GM18858 (cell line): ENCODE results near the gene KLK14.

Experiments used
- ATAC-seq: cut with Tn5 transposase; IDR thresholded peaks from one replicate; pipeline ENCODE4 v1.9.1; 2021; ENCODE audit not compliant: unreplicated experiment

KLK14 gene

GRCh38 chr19:51108066-51108804 is 25.5 kb upstream of the KLK14 start, which contains the start of gene CTU1:
Gene CTU1 (minus strand): TSS chr19:51108409. CDS start chr19:51104569, 3,840 bp downstream.
- ATAC-seq: peak; percentile 90

GRCh38 chr19:51107406-51108065 is 24.8 kb upstream of the KLK14 start:
- no peak for ATAC-seq

DNA sequence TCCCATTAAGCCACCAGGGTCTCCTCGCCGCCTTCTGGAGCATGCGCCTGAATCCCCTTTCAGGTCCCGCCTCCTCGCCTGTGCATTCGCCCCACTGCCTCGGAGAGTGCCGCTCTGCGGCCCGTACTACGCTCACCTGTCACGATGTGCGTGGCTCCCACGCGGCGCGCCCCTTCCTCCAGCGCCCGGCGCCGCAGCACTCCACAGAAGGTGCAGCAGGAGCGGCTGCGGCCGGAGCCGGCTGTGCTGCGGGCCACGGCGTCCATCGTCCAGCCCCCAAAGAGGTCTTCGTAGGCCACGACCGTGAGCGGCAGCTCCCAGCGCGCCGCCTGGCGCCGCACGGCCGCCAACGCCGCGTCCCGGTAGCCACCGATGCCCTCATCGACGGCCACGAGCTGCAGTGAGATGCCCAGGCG is 21.2 kb upstream of the KLK14 start:
- ATAC-seq: no peak

DNA sequence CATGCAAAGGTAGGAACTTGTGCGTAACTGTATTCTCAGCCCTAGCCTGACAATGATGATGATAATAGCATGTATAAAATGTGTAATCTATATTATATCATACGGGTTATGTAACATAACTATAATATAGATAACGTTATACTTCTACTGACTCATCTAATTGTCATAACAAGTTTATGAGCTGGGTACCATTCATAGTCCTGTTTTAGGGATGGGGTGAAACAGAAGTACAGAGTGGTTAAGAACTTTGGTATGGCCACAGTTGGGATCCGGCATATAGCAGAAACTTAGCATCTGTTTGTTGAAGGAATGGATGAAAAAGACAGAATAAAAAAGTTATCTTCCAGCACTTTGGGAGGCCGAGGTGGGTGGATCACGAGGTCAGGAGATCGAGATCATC is 20.3 kb upstream of the KLK14 start:
- no peak for ATAC-seq

GRCh38 chr19:51101171-51101865 is 18.6 kb upstream of the KLK14 start:
- ATAC-seq: no peak

- no peak for ATAC-seq
Observed at GRCh38 chr19:51100601-51101000, 17.9 kb upstream of the KLK14 start.

DNA sequence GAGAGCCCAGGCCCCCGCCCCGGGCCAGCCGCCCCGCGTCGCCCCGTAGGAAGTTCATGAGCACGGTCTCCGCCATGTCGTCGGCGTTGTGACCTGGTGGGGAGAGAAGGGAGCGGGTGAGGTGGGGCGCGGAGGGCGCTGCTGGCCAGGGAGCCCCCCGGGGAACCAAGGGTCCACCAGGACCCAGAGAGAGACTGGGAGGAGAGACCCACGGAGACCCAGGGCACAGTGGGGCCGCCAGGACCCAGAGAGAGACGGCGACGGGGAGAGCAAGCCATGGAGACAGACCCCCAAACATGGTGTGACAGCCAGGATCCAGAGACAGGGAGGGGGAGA is 16.3 kb upstream of the KLK14 start:
- no peak for ATAC-seq

DNA sequence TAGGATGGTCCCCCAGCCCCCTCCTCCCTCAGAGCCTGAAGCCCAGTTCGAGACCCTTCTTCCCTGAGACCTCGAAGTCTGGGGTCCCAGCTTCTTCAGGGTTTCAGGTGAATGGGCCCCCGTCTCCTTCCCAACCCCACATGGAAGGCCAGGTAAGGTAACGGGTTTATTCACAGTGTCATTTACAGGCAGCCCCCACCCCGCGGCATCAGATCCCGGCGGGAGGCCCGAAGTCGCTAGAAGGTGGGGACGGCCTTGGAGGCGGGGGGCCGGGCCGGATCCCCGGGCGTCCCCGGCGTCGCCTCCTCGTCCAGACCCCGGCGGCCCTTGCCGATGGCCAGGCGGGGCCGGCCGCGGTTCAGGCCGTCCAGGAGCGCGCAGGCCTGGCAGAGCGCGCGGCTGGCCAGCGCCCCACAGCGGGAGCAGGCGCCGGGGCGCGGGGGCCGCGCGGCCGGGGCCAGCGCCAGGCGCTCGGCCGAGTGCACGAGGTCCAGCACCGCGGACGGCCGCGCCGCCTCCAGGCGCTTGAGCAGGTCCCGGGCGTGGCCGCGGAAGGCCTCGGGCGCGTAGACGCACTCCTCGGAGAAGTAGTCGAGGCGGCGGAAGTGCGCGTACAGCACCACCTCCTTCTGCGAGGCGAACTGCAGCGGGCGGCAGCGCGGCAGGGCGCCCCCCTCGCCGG is 15.8 kb upstream of the KLK14 start:
- no peak for ATAC-seq

GRCh38 chr19:51097796-51098195 is 15.1 kb upstream of the KLK14 start:
- ATAC-seq: no peak

DNA sequence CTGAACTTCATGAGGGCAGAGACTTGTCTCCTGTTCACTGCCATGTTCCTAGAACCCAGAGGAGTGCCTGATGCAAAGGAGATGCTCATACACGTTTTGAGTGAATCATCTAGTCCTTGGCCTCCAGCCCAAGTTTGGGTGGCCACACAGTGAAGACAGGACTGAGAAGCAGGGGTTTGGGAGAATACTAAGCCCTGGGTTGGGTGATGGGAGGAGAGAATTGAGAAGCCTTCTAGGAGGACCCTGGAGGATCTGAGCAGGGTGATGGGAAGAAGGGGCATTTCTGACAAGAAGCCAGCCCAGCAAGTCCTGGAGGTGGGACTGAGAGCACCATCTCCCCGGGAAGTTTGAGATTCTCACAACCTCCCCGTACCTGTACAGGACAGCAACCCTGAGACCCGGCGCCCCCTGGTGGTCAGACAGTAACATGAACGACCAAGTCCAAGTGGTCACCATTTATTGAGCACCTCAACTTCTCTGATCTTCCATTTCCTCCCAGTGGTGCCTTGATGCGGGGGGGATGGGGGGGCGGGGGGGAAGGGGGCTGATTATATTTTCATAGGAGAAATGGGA is 14.6 kb upstream of the KLK14 start:
- no peak for ATAC-seq

GRCh38 chr19:51096473-51097165 is 13.9 kb upstream of the KLK14 start:
- ATAC-seq: no peak

GRCh38 chr19:51094696-51095279 is 12.1 kb upstream of the KLK14 start:
- ATAC-seq: no peak

DNA sequence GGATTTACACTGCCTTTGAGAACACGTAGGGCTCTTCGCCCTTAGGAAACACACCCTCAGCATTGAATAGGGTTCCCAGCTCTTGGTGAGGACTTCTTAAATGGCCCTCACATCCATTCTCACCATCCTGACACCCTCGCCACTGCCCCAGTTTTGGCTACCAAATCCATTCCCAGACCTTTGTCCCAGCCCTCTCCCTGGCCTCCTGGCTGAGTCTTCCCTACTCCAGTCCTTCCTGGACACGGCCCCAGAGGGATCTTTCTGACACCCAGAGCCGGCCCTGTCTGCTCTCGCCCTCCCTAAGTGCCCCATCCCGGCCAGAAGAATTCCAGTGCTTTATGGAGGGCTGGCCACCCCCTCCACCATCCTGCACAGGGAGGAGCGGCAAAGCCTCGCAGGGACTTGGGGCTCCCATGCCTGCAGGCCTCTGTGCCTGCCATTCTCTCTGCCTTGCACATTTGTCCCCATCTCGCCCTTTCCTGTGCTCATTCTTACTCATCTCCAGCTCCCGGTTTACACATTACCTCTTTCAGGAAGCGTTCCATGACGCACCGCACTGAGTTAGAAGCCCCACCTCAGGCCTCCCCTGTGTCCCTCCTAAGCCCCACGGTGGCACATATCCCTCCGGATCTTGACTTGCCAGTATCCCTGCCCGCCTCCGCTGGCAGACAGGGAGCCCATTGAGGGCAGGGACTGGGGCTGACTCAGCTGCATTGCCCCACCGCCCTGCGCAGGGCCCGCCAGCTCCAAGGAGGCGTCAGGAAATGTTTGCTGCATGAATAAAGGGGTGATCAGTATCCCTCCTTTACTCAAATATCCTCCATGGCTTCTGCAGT is 11.0 kb upstream of the KLK14 start:
- ATAC-seq: no peak

DNA sequence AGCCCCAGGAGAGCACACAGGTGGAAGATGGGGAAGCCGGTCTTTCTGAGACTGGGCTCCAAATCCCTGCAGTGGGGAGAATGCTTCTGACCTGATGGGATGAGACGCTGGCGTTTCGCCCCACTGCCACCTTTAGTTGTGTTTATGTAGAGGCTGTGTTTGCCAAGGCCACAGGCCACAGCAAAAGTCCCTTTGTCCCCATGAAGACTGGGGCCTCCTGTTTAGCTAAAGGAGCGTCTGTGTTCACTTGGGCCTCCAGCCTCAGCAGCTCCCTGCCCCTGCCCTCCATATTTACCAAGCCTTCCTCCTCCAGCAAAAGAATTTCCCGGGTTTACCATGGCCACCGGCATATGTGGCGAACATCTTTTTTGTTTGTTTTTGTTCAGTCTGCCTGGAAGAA is 10.4 kb upstream of the KLK14 start:
- no peak for ATAC-seq

- ATAC-seq: no peak
Observed at GRCh38 chr19:51091895-51092873, 9.5 kb upstream of the KLK14 start.

- ATAC-seq: no peak
Observed at GRCh38 chr19:51091126-51091525, 8.4 kb upstream of the KLK14 start.

DNA sequence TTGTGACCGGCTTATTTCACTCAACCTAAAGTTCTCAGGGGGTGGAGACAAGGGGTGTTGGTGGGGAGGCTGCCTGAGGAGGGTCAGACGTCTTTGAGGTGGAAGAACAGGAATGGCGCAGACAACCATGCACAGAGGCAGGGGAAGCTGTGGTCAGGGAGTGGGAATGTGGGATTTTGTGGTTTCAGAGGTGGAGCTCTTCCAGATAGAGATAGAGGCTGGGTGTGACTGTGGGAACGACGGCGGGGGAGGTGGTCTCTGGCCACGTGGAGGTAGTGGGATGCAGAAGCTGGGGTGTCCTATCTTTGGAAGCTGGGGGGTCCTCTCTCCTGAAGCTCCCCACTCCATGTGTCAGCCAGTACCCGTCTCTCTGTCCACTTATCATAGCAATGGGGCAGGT is 7.8 kb upstream of the KLK14 start:
- ATAC-seq: no peak

DNA sequence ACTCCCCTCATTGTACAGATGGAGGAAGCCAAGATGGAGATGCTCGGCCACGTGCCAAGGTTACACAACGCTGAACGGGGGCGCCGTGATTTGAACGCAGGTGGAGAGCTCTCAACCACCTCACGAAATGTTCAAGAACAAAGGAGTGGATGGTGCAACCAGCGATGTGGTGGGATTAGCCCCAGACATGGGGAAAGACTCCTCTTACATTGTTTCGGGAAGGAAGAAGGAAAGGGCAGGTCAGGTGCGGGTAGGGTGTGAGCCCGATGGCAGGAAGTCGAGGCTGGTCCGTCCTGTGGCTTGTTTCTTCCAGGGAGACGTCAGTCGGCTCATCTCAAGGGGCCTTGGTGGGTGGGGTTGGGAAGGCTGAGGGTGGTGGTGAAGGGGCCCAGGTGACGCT is 7.1 kb upstream of the KLK14 start:
- ATAC-seq: no peak
